Esophagus squamous epithelium (tissue), 4 donors: ENCODE measurements around the gene CDCA7L.

ENCODE experiments used
- CTCF ChIP-seq, 6 experiments: fragments of 450-650 bp in 4 of 6; fragments of 200-600 bp in 2 of 6; sonication (generic) in 2 of 6; IDR thresholded peaks; one replicate each; pipeline ENCODE4 v1.5.1; 2016 to 2019; ENCODE audit warnings: antibody characterized with exemption in 6 of 6, mild to moderate bottlenecking in 4 of 6, moderate library complexity in 4 of 6
- POLR2A ChIP-seq, 4 donors: fragments of 450-650 bp; IDR thresholded peaks; one replicate each; pipeline ENCODE4 v1.6.1; 2017; ENCODE audit warnings: antibody characterized with exemption in 4 of 4, mild to moderate bottlenecking in 4 of 4, moderate library complexity in 3 of 4

DNA sequence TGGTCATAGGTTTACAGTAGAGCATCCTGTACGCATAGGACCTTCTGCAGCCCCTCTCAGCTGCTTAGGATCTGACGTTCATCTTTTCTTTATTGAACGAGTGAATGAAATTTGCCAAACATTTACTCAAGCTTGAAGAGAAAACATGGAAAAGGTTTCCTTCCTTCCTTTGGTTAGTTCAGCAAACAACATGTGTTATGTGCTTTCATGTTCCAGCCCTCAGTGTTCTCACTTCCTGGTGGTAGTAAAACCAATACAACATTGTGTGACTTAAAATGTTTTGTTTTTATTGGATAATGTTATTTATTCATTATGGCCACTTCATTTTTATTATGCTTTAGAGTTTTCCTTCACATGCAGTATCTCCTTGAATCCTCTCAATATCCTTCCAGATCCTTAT, 1.4 kb upstream of the CDCA7L start:
- no peak for TF ChIP-seq CTCF (IDR thresholded peaks at IDR 0.05)
- TF ChIP-seq POLR2A (IDR thresholded peaks at IDR 0.05): no peak
